ENCODE results near the gene RASA2.
"Not testable (repeated sequence)": the region's sequence is repeated elsewhere in the genome, so short reads cannot be mapped to it uniquely, and the experiment has no call there.

RASA2 gene

DNA sequence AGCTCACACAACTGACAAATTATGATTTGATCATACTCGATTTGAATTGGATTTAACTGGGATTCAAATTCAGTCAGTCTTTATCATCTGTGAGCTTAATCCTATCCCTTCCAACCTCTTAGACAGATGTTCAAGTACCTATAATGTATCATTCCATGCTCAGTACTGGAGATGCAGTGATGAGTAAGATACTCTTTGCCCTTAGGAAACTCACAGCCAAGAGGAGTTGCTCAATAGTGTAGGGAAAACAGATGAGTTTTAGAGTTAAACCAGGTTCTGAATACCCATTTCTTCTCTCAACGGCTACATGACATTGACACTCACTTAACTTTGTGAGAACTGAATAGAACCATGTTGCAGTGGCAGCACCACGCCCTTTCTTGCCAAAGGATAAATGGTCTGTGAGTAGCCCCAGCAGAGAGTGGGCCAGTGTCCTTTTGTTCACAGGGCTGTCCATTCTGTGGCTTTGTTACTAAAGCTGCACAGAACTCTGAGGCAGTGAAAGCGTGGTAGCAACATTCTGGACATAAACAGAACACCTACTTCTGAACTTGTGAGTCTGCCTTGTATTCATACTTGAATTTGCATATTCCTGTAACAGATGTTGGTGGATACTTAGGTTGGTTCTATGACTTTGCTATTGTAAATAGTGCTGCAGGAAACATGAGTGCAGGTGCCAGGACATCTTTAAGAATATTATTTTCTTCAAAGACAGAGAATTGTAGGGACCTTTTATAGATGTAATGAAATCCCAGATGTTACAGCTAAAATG lies 91.6 kb downstream of the RASA2 start:
- DNase-seq (ENCODE audit: low read depth), result peak; percentile 42

DNA sequence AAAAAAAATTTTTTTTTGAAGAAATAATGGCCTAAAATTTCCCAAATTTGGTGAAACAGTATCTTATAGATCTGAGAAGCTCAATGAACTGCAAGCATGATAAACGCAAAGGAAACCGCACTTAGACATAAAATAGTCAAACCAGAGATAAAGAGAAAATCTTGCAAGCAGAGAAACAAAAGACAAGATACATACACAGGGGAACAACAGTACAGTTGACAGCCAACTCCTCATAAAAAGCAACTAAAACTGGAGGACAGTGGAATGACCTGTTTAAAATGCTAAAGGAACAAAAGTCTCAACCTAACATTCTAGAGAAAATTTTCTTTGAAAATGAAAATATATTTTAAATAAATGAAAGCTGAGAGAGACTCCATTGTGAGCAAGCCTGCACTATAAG lies 107.5 kb downstream of the RASA2 start:
- DNase-seq (ENCODE audit: low read depth), result no peak

DNA sequence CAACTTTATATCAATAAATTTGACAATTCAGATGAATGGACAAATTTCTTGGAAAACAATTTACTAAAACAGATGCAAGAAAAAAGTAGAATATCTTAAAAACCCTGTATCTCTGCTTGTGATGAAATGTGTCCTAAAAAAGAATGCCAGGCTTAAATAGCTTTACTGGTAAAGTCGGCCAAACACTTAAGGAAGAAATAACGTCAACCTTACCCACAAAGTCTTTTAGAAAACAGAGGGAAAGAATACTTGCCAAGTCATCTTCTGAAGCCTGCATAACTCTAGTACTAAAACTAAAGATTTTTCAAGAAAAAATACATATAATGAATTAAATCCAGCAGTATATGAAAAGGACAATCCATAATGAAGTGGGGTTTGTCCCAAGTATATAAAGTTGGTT lies 111.1 kb downstream of the RASA2 start:
- no peak for DNase-seq (ENCODE audit: low read depth)

DNA sequence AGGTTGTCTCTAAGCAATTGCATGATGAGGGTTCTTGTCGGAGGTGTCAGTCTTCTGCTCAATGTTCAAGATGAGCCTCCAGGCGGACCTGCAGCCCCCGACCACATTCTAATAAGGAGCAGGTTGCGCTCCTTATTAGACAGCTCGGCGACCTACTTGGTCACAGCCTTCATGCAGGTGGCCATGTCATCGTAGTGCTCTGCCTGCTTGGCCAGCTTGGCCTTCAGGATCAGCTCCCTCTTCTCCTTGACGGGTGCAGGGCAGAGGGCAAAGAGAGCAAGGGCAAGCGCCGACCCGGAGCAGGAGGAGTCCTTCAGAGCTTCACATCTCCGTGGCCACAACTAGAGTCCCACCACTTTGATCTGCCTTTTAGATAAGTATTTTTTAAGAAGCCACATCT lies 113.5 kb downstream of the RASA2 start:
- no peak for DNase-seq (ENCODE audit: low read depth)

DNA sequence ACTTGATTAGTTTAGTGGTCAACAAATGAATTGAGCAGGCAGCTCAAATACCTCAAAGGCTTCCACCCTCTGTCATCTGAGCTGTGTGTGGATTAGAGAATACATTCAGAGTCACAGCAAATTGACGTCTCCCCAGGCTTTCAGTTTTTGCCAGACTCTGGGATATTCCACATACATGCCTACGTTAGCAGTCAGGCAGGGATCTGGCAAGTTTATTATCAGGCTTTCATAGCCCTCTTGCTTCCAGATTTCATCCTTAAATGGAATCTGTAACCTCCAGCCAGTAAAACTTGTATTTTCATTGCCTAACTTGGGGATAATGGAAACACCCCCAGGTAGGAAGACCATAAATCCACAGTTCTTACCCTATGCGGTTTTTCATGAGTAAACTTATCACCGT lies 115.9 kb downstream of the RASA2 start:
- DNase-seq (ENCODE audit: low read depth), result no peak

DNA sequence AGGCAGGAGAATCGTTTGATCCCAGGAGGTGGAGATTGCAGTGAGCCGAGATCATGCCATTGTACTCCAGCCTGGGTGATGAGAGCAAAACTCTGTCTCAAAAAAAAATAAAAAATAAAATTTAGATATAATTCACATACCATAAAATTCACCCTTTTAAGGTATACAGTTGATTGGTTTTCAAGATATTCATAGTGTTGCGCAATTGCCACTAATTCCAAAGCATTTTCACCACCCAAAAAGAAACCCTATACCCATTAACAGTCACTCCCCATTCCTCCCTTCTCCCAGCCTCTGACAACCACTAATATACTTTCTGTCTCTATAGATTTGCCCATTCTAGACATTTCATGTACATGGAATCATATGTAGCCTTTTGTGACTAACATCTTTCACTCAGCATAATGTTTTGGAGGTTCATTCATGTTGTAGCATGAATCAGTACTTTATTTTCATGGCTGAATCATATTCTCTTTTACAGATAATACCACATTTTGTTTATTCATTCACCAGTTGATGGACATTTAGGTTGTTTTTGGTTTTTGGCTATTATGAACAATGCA lies 116.7 kb downstream of the RASA2 start:
- DNase-seq (ENCODE audit: low read depth), result no peak

DNA sequence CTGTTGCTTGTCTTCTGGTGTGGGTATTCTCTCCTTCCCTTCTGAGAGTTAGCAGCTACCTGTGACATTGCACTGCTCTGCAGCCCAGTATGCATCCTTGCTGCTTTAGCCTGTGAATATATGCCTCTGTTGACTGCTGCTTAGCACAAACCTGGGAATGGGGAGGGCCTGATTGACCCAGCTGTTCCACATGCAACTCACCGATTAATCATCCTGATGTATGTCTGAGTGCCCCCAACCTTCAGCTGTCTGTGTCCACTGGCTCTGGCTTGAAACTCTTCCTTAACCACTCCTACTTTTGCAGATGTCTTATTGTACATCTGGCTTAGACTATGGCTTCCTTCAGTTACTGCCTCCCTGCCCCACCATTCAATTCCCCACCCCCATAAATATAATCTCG lies 119.1 kb downstream of the RASA2 start:
- no peak for DNase-seq (ENCODE audit: low read depth)

DNA sequence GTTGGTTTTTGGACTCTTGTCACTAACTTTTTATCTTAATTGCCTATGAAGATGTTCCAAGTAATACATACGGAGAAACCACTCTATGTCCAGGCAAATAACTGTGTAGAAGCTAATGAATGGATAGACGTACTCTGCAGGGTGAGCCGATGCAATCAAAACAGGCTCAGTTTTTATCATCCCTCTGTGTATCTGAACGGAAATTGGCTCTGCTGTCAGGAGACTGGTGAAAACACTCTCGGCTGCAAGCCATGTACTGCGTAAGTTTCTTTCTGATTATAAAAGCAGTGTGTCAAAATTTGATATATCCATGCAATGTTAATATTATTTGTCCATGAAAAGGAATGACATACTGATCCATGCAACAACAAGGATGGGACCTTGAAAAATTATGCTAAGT lies 121.6 kb downstream of the RASA2 start:
- DNase-seq (ENCODE audit: low read depth), result no peak

DNA sequence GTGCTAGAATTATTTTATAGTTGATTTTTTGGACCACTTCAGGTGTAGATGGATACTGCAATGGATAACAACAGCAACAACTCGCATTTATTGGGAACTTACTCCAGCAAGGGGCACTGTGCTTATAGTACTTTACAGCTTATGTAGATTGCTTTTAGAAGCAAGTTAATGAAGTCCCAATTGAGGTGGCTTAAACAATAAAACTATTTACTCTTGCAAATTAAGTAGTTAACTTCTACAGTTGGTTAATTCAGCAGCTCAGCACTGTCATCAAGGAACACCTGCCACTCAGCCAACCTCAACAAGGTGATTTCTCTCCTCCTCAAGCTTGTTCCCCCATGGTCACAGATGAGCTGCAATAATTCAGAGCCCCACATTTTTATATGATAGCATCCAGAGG lies 124.1 kb downstream of the RASA2 start:
- no peak for DNase-seq (ENCODE audit: low read depth)

DNA sequence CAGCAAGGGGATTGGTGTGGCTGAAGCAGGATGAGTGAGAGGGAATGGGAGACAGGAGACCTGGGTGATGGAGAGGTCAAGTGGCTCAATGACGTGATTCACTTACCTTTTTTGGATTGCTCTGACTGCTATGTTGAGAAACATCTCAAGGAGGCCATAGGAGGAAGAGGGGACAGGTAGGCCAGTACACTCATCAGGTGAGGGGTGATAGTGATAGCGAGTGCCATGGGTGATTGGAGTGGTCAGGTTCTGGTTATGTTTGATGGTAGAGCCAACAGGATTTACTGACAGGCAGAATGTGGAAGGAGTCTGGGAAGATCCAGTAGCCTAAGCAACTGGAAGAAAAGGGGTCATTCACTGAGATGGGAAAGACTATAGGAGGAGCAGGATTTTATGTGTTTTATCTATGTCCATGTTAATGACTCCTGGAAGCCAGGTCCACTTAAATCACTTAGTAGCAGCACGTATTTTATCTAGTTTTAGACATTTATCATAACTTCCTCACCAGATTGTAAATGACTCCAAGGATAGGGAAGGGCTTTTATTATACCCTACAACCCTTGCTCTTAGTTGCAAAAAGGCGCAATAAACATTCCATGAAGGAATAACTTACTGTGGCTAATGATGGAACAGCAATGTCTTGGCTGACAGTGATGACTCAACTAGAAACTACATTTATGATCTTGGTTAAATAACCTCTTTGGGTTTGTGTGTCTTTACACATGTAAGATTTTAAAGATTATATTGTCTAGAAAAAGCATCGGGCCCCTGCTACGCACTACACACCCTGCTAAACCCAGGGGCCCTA lies 131.5 kb downstream of the RASA2 start:
- DNase-seq (ENCODE audit: low read depth), result no peak

DNA sequence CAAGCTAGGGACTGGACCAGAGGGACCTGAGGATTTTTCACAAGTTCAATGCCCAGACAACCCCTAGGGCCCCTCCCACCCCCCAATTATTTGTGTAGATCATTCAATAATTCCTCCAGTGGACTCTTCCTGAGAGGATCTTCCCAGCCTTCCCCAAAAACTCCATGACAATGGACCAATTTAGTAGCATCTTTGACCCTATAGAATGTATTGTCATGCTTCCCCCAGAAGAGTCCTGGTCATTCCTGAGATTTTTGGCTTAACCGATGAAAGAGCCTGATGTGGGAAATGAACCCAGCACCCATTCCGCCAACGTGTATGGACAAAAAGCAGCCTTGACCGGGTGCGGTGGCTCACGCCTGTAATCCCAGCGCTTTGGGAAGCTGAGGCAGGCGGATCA lies 132.1 kb downstream of the RASA2 start:
- no peak for DNase-seq (ENCODE audit: low read depth)

DNA sequence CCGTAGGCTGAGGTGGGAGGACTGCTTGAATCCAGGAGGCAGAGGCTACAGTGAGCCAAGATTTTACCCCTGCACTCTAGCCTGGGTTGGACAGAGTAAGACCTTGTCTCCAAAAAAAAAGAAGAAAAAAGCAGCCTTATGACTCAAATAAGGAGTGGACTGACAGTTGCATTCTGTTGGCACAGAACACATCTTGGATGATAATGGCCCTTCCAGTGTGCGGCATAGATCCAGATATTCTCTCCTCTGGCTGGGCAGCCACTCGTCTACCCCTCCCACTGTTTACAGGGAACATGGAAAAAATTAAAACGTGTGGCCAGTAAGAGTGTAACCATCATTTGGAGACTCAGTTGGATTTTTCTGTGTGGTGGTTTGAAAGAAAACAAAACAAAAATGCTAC lies 132.6 kb downstream of the RASA2 start:
- DNase-seq (ENCODE audit: low read depth), result no peak

DNA sequence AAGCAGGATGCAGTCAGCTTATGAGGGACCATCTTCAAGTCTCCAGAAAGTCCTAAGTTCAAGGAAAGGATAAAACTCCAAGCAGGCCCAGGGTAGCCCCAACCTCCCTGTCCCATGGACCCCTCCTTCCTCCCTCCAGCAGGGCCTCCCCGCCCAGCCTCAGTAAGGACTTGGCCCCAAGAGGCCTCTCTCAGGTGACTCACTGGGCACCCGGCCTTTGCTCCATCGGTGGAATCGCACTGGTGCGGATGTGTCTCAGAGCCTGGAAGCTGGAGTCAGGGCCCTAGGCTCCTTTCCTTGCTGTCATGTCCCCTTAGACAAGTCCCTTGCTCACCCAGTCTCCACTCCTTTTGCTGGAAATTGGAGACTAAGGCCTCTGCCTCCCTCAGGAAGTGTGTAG lies 136.9 kb downstream of the RASA2 start:
- no peak for DNase-seq (ENCODE audit: low read depth)

DNA sequence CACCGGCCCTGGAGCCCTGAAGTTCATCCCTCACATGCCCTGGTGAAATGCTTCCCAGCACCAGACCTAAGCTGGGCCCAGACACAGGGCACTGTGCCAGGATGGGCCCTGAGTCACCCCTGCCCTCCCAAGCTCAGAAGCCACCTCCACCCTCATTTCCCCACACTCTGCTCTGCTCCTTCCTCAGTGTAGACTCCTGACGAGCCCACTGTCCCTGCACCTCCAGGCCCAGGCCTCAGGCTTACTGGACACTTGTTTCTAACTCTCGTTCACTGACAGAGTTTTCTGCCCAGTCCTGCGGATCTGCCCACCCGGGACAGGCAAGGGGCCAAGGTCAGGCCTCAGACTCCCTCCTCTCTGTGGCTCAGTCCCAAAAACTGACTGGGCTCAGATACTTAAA lies 138.7 kb downstream of the RASA2 start:
- DNase-seq (ENCODE audit: low read depth), result no peak

DNA sequence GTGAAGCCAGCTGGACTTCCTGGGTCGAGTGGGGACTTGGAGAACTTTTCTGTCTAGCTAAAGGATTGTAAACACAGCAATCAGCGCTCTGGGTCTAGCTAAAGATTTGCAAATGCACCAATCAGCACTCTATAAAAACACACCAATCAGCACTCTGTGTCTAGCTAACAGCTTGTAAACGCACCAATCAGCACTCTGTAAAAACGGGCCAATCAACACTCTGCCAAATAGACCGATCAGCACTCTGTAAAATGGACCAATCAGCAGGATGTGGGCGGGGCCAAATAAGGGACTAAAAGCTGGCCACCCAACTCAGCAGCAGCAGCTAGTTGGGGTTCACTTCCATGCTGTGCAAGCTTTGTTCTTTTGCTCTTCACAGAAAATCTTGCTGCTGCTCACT lies 141.5 kb downstream of the RASA2 start:
- not testable (repeated sequence) for DNase-seq (ENCODE audit: low read depth)

DNA sequence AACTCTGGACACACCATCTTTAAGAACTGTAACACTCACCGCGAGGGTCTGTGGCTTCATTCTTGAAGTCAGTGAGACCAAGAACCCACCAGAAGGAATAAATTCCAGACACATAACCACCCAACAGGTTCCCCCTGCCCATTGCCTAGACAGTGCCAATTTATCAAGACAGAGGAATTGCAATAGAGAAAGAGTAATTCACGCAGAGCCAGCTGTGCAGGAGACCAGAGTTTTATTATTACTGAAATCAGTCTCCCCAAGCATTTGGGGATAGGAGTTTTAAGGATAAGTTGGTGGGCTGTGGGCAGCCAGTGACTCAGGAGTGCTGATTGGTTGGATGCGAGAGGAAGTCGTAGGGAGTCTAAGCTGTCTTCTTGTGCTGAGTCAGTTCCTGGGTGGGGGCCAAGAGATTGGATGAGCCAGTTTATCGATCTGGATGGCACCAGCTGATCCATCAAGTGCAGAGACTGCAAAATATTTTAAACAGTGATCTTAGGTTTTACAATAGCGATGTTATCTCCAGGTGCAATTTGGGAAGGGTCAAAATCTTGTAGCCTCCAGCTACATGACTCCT lies 142.1 kb downstream of the RASA2 start:
- not testable (repeated sequence) for DNase-seq (ENCODE audit: low read depth)

DNA sequence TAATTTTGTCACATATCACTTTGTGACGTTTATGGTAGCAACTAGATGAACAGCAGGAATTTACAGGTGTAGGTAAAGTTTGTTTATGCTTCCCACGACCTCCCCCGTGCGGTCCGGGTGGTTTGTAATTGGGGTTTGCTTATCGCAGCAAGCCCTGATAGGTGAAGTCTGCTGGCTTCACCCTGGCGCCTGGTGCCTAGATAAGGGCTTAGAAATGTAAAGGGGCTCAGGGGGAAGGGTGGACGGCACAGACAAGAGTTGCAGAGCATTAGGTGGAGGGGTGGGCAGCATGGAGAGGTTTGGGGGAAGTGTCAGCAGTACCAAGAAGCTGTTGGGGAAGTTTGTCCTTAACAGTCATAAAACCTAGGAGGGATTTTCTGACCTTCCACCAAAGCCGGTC lies 143.1 kb downstream of the RASA2 start:
- no peak for DNase-seq (ENCODE audit: low read depth)

DNA sequence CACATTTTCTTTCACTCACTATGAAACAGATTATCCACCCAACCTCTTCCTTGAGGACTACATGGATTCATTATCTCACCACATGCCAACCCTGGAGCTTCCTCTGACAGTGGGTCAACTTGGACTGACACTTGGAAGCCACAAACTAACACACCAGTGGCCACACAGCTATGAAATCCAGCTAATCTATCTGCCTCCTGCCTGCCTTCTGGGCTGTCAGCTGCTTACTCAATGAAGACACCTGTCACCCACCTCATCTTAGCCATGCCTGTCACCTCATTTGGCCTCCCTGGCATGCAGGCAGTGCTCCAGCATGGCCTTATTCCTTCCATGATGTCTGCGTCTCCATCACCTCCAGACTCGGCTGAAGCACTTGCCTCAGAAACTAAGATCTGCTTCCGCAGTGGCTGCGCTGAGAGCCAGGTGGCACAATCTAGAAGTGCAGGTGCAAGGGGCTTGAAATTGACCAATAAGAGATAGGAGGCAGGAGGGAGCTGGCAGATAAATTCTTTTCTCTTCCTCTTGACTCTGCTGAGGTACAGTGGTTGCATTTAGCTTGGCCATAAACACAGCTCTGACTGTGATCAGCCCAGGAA lies 146.1 kb downstream of the RASA2 start:
- no peak for DNase-seq (ENCODE audit: low read depth)

DNA sequence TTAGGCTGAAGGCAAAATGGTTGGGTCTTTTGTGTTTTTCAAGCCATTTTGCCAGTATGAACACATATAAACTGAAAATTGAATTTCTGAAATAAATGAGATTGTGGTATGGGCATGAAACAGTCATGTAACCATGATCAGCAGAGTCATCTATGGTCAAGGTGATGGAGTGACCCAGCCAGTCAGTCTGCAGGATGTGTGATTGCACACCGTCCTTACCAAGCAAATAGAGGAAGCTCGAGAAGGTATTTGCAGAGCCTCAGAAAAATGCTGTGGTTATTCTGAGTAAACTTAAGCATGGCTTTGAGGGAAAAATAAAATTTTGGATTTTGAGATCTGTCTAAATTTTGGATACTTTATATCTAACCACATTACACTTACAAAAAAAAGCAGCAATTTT lies 155.4 kb downstream of the RASA2 start:
- no peak for DNase-seq (ENCODE audit: low read depth)

DNA sequence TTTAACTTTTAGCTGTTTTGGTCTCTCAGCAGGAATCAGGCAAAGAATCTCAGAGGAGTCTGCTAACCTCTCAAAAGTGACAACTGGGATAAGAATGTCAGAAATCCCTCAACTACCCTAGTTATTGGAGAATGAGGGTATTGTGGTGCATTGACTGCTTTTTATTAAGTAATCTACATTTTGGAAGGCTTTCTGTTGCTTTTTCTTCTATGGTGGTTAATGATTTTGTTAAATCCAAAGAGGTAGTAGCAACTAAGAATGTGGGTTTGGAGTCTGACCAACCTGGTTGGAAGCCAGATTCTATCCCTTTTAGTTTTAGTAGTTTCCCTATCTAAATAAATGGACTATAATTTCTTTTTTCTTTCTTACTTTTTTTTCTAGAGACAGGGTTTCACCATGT lies 156.6 kb downstream of the RASA2 start:
- no peak for DNase-seq (ENCODE audit: low read depth)

DNA sequence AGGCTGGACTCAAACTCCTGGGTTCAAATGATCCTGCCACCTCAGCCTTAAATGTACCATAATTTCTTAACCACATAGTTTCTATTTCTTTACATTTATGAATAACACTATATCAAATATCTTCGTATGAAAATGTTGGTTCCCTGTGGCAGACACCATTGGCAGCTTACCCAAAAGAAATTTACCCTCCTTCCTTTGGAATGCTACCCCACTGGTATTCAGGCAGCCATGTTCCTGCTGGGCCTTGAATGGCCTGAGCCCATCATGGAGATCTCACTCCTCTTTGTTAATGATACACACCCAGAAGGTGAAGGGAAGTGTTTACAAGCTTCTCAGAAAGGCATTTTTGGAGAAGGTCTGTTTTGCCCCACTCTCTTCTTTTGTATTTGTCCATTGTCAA lies 157.0 kb downstream of the RASA2 start:
- DNase-seq (ENCODE audit: low read depth), result peak; percentile 19

DNA sequence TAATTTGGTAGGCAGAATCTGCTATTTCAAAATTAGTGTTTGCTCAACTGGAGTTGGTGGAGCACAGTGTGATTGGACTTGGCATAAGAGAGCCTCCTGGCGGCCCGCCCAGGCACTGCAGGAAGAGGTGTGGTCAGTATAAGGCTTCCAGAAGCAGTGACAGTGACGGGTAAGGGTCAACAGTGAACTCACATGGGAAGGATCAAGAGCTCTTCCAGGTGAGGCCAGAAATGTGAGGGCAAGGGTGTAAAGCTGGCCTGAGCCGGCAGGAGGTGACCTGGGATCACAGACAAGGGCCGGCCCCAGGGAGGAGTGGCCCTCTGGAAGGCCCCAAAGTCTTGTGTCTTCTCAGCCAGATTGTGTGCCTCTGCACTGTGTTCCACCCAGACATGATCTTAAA lies 158.1 kb downstream of the RASA2 start:
- DNase-seq (ENCODE audit: low read depth), result peak; percentile 78

Measured in fibroblast of gingiva (primary cell).